Sigmoid colon (tissue), 7 donors: Measurements from ENCODE around the gene MRPL11. TPM values are rescaled to one million over a fixed set of nuclear protein-coding genes. Genes with fewer than 3 reads are reported as not detected.
A peak's percentile ranks its signal among the peaks of the same experiment; 100 is the strongest.

Experiments used
- DNase-seq: peaks from one replicate; pipeline ENCODE4 v3.0.0-alpha.2; 2019
- H3K27ac ChIP-seq, 4 donors: fragments of 200-600 bp; sonication (generic); one replicate each; pipeline ENCODE4 v1.5.1; 2016 to 2019; ENCODE audit warnings: mild to moderate bottlenecking in 1 of 4
- H3K27me3 ChIP-seq, 3 donors: fragments of 200-600 bp; sonication (generic); one replicate each; pipeline ENCODE4 v1.5.1; 2019; ENCODE audit warnings: mild to moderate bottlenecking in 1 of 3
- H3K36me3 ChIP-seq, 4 donors: fragments of 200-600 bp; sonication (generic); one replicate each; pipeline ENCODE4 v1.5.1; 2016 to 2019
- H3K4me1 ChIP-seq, 4 donors: fragments of 200-600 bp; sonication (generic); one replicate each; pipeline ENCODE4 v1.5.1; 2017 to 2019
- H3K4me3 ChIP-seq, 4 donors: fragments of 200-600 bp; sonication (generic); one replicate each; pipeline ENCODE4 v1.5.1; 2017 to 2019; ENCODE audit warnings: mild to moderate bottlenecking in 2 of 4, moderate library complexity in 1 of 4
- H3K9me3 ChIP-seq, 4 donors: fragments of 200-600 bp in 3 of 4; sonication (generic) in 3 of 4; one replicate each; pipeline versions ENCODE4 v1.5.1 to v1.6.1; 2013 to 2019
- CTCF ChIP-seq, 4 experiments: fragments of 450-650 bp in 3 of 4; fragments of 200-600 bp in 1 of 4; IDR thresholded peaks; one replicate each; pipeline ENCODE4 v1.5.1; 2016 to 2019; ENCODE audit warnings: antibody characterized with exemption in 4 of 4, mild to moderate bottlenecking in 3 of 4, moderate library complexity in 2 of 4
- EP300 ChIP-seq, 4 donors: sonication (generic); formaldehyde crosslinking; IDR thresholded peaks; one replicate each; pipeline ENCODE4 v1.6.1; 2017; ENCODE audit warnings: antibody characterized with exemption in 4 of 4
- POLR2A ChIP-seq, 2 donors: fragments of 450-650 bp; IDR thresholded peaks; one replicate each; pipeline ENCODE4 v1.6.1; 2016; ENCODE audit warnings: antibody characterized with exemption in 2 of 2, mild to moderate bottlenecking in 2 of 2, moderate library complexity in 2 of 2
- POLR2AphosphoS5 ChIP-seq, 4 donors: sonication (generic); formaldehyde crosslinking; IDR thresholded peaks; one replicate each; pipeline ENCODE4 v1.6.1; 2017; ENCODE audit warnings: antibody characterized with exemption in 4 of 4
- WGBS, 2 donors: extraction: QIAGEN DNeasy Blood & Tissue Kit; methylation state at CpG; one replicate each; pipeline ENCODE4 v1.1.7; 2013; 5-methylcytosine and 5-hydroxymethylcytosine counted together
- intact Hi-C: fragments of 100-400 bp; cut with DNase I; formaldehyde crosslinking; loops from one replicate; pipeline ENCODE4 v1.15.1; 2023
- polyA plus RNA-seq, 3 donors: library from polyadenylated mRNA; stranded (reverse); fragments of 200-250 nt; gene quantifications; one replicate each; pipeline ENCODE4 v1.2.3, GENCODE V29; 2013
- total RNA-seq, 4 donors: library from RNA; depleted of rRNA; stranded (reverse); fragments of >200 nt; gene quantifications; one replicate each; pipeline ENCODE4 v1.1.0, GENCODE V29; 2016
- donor health status: healthy with polysubstance abuse.
- donor health status: Bipolar disorder and iron deficiency.
- donor health status: healthy.

The MRPL11 gene
- total and polyA plus RNA-seq, 7 donors = 54.2 to 110 (median 65.1) TPM

DNA sequence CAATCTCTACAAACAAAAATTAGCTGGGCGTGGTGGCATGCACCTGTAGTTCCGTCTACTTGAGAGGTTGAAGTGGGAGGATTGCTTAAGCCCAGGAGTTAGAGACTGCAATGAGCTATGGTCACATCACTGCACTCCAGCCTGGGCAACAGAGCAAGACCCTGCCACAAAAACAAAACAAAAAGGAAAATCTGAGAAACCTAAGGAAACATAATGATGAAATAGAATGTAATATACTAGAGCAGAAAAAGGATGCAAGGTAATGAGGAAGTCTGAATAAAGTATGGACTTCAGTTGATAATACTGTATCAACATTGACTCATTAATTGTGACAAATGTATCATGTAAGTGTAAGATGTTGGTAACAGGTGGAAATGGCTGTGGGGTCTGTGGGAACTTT is 9.7 kb downstream of the MRPL11 start:
- Histone ChIP-seq H3K4me3 (no peak overlapping the region), H3K27ac (no peak overlapping the region), H3K9me3 (no peaks in the 10 kb centered on the region), H3K4me1 (no peaks in the 10 kb centered on the region), H3K27me3 (no peaks in the 10 kb centered on the region), H3K36me3 (peaks cover 12 to 49% (median 23%) of the 10 kb centered on the region in 4 donors)
- TF ChIP-seq POLR2A (IDR thresholded peaks at IDR 0.05) = no peak
- TF ChIP-seq CTCF (IDR thresholded peaks at IDR 0.05) = no peak
- TF ChIP-seq EP300 (IDR thresholded peaks at IDR 0.05) = no peak
- TF ChIP-seq POLR2AphosphoS5 (IDR thresholded peaks at IDR 0.05) = no peak
- DNase-seq = no peak
- WGBS, 2 donors = 83 to 84% methylated on average over 2 of the region's 2 CpGs
- intact Hi-C loops = no loop called here

DNA sequence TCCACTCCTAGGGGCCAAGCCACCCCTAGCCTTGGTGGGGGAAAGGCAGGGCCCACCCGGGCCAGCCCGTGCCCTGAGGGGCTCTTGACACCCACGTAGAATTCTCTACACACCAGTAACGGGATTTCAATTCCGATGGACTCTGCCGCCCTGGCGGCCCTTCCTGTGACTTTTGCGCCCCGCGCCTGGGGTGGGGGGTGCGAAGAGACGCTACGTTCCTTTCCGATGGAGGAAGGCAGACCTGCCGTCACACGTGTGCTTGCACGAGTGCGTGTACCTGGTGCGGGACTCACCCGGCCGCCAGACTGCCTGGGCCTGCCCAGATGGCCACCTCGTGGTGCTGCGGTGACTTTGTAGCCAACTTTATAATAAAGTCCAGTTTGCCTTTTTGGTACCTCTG is 12.3 kb downstream of the MRPL11 start:
- no peaks in the 10 kb centered on the region for H3K27me3 ChIP-seq
- no peaks in the 10 kb centered on the region for H3K9me3 ChIP-seq
- intact Hi-C loops = no loop called here
- H3K36me3 ChIP-seq = peaks cover 12 to 51% (median 37%) of the 10 kb centered on the region in 4 donors
- WGBS, 2 donors = 76 to 85% methylated on average over 23 of the region's 23 CpGs
- H3K4me3 ChIP-seq = no peak overlapping the region
- no peak for DNase-seq
- H3K4me1 ChIP-seq = peaks cover 0 to 2% (median 1%) of the 10 kb centered on the region in 4 donors
- no peak overlapping the region for H3K27ac ChIP-seq
- TF ChIP-seq EP300 (IDR thresholded peaks at IDR 0.05) (no peak), POLR2AphosphoS5 (IDR thresholded peaks at IDR 0.05) (no peak), CTCF (IDR thresholded peaks at IDR 0.05) (no peak), POLR2A (IDR thresholded peaks at IDR 0.05) (no peak)

DNA sequence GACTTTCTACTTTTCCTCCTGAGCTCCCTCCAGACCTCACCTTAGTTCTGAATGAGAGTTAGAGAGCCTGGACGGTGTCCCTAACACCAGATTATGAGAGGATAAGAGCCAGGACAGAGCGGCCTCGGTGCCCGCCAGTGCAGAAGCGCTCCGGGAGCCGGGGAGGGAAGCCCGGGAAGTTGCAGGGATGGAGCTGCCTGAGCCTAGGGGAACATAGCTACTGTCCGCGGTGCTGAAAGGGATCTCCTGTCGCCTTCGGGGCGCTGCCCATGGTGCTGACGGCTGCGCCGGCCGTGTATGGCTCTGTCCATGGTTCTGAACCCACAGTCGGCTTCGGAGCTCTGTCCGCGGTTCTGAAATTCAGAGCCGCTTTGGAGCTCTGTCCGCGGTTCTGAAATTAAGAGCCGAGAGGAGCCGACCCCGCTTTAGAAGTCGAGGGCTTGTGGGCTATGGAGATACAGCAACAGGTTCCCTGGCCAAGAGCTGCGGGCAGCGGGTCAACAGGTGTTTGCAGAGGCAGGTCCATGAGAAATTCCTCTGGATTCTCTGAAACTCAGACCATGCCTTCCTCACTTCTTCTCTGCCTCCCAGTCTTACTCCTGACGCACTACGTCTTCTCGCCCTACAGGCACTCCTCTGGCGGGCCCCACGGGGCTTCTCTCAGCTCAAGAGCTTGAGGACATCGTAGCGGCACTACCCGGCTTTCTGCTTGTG is 17.0 kb downstream of the MRPL11 start:
- 13 to 17% methylated on average over 38 of the region's 38 CpGs for WGBS, 2 donors
- peaks cover 12 to 47% (median 36%) of the 10 kb centered on the region in 4 donors for H3K36me3 ChIP-seq
- H3K9me3 ChIP-seq = no peaks in the 10 kb centered on the region
- DNase-seq = peak; percentile 96
- peak; percentile 75 to 82 (median 78) for TF ChIP-seq POLR2AphosphoS5 (IDR thresholded peaks at IDR 0.05)
- no peak for TF ChIP-seq CTCF (IDR thresholded peaks at IDR 0.05)
- peak in 1 of 4 donors; percentile 52 for TF ChIP-seq EP300 (IDR thresholded peaks at IDR 0.05)
- no peaks in the 10 kb centered on the region for H3K27me3 ChIP-seq
- intact Hi-C loops = no loop called here
- no peak overlapping the region for H3K4me3 ChIP-seq
- H3K4me1 ChIP-seq = peaks cover 0 to 46% (median 41%) of the 10 kb centered on the region in 4 donors
- peak overlapping the region in 3 of 4 donors; percentile 17 to 96 (median 67) for H3K27ac ChIP-seq

- TF ChIP-seq EP300 (IDR thresholded peaks at IDR 0.05) (no peak), CTCF (IDR thresholded peaks at IDR 0.05) (no peak), POLR2AphosphoS5 (IDR thresholded peaks at IDR 0.05) (no peak), POLR2A (IDR thresholded peaks at IDR 0.05) (no peak)
- WGBS, 2 donors = 10 to 27% methylated on average over 71 of the region's 71 CpGs
- H3K4me3 ChIP-seq = no peak within 1 kb of the TSS
These were observed 17.8 kb downstream of the MRPL11 start, which contains the start of gene NPAS4 for GRCh38 chr11:66420671-66421476. Gene NPAS4 (plus strand): TSS chr11:66421035. CDS start chr11:66421180, 145 bp downstream.

More at GRCh38 chr11:66420671-66421476, 17.8 kb downstream of the MRPL11 start, which contains the start of gene NPAS4:
- DNase-seq = no peak
- Histone ChIP-seq H3K27ac (peak within 1 kb of the TSS in 3 of 4 donors; percentile 17 to 96 (median 67)), H3K9me3 (no peaks in the 10 kb centered on the region), H3K36me3 (peaks cover 12 to 39% (median 30%) of the 10 kb centered on the region in 4 donors), H3K4me1 (peaks cover 0 to 46% (median 41%) of the 10 kb centered on the region in 4 donors), H3K27me3 (no peaks in the 10 kb centered on the region)
- intact Hi-C loops = no loop called here
